SJCRH30 (cell line): Measurements from ENCODE around the gene PCDHGA7. TPM values are rescaled to one million over a fixed set of nuclear protein-coding genes. Genes with fewer than 3 reads are reported as not detected.
"Not testable (repeated sequence)": the region's sequence is repeated elsewhere in the genome, so short reads cannot be mapped to it uniquely, and the experiment has no call there.

Experiments
- DNase-seq, 2 experiments: peaks; one replicate each; pipeline ENCODE4 v3.0.0-alpha.2; 2015 to 2020
- H3K27ac ChIP-seq: fragments of 250-450 bp; sonication (Bioruptor Pico); 2 replicates; pipeline ENCODE4 v1.5.1; 2020; ENCODE audit warnings: mild to moderate bottlenecking, moderate library complexity
- H3K27me3 ChIP-seq: fragments of 250-450 bp; sonication (Bioruptor Pico); 2 replicates; pipeline ENCODE4 v1.5.1; 2020; ENCODE audit warnings: mild to moderate bottlenecking, moderate library complexity
- H3K36me3 ChIP-seq: fragments of 250-450 bp; sonication (Bioruptor Pico); 2 replicates; pipeline ENCODE4 v1.5.1; 2020; ENCODE audit warnings: mild to moderate bottlenecking, moderate library complexity
- H3K4me1 ChIP-seq: fragments of 250-450 bp; sonication (Bioruptor Pico); 2 replicates; pipeline ENCODE4 v1.5.1; 2020; ENCODE audit warnings: mild to moderate bottlenecking, moderate library complexity
- H3K4me3 ChIP-seq: fragments of 250-450 bp; sonication (Bioruptor Pico); 2 replicates; pipeline ENCODE4 v1.5.1; 2020; ENCODE audit warnings: mild to moderate bottlenecking, moderate library complexity
- H3K9me3 ChIP-seq: fragments of 250-450 bp; sonication (Bioruptor Pico); replicated peaks from 2 replicates; pipeline ENCODE4 v1.5.1; 2020; ENCODE audit warnings: mild to moderate bottlenecking, moderate library complexity
- total RNA-seq: library from RNA; depleted of rRNA; stranded (reverse); fragments of >200 nt; shearing (Covaris generic); gene quantifications from 2 replicates; pipeline ENCODE4 v1.2.3, GENCODE V29; 2014

PCDHGA7 gene
- total RNA-seq, 1 experiment from 2014 or later, result 4.7 TPM

DNA sequence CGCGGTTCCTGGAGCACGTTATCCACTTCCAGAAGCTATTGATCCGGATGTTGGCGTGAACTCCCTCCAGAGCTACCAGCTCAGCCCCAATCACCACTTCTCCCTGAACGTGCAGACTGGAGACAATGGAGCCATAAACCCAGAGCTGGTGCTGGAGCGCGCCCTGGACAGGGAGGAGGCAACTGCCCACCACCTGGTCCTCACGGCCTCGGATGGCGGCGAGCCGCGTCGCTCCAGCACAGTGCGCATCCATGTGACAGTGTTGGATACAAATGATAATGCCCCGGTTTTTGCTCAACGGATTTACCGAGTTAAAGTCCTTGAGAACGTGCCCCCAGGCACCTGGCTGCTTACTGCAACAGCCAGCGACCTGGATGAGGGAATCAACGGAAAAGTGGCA is 20.8 kb downstream of the PCDHGA7 start:
- no peaks in the 10 kb centered on the region for H3K27me3 ChIP-seq
- no peak overlapping the region for H3K27ac ChIP-seq
- H3K4me3 ChIP-seq, result no peak overlapping the region
- DNase-seq, result no peak
- no peaks in the 10 kb centered on the region for H3K4me1 ChIP-seq
- H3K36me3 ChIP-seq, result peaks cover 25% of the 10 kb centered on the region
- H3K9me3 ChIP-seq, result peaks cover 6% of the 10 kb centered on the region

DNA sequence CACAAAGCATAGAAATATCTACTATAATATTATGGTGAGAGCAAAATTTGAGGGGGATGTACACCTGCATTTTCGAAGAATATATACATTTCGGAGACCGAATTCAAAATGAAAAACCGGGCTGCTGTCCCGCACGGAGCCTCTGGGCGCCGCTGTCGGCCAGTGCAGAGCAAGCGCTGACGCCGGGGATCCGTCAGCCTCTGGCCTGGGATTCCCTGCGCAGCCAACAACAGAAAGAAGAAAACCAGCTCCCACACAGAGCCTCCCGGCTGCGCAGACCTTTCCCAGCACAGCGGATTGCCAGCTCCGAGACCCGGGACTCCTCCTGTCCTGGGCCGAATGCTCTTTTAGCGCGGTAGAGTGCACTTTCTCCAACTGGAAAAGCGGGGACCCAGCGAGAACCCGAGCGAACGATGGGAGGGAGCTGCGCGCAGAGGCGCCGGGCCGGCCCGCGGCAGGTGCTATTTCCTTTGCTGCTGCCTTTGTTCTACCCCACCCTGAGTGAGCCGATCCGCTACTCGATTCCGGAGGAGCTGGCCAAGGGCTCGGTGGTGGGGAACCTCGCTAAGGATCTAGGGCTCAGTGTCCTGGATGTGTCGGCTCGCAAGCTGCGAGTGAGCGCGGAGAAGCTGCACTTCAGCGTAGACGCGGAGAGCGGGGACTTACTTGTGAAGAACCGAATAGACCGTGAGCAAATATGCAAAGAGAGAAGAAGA is 25.4 kb downstream of the PCDHGA7 start, which contains the start of gene PCDHGB6:
Gene PCDHGB6 (plus strand): TSS at position 232 of the 716 bp plus-strand sequence. CDS start 182 bp downstream, at position 414.
- not testable (repeated sequence) for DNase-seq, H3K9me3 ChIP-seq, H3K27me3 ChIP-seq, H3K4me3 ChIP-seq, H3K4me1 ChIP-seq, H3K27ac ChIP-seq
- H3K36me3 ChIP-seq, result peaks cover 10% of the 10 kb centered on the region

DNA sequence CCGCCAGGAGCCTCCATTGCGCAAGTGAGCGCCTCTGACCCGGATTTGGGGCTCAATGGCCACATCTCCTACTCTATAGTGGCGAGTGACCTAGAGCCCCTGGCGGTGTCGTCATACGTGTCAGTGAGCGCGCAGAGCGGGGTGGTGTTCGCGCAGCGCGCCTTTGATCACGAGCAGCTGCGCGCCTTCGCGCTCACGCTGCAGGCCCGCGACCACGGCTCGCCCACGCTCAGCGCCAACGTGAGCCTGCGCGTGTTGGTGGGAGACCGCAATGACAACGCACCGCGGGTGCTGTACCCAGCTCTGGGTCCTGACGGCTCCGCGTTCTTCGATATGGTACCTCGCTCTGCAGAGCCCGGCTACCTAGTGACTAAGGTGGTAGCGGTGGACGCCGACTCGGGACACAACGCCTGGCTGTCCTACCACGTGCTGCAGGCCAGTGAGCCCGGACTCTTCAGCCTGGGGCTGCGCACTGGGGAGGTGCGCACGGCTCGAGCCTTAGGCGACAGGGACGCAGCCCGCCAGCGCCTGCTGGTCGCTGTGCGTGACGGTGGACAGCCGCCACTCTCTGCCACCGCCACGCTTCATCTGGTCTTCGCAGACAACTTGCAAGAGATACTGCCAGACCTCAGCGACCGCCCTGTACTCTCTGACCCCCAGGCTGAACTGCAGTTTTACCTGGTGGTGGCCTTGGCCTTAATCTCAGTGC is 27.2 kb downstream of the PCDHGA7 start:
- Histone ChIP-seq H3K4me3 (no peak overlapping the region), H3K9me3 (0 out of 2 replicates have a peak, but pooled peaks cover 5% of the 10 kb centered on the region), H3K4me1 (no peaks in the 10 kb centered on the region), H3K36me3 (peaks cover 16% of the 10 kb centered on the region), H3K27ac (no peak overlapping the region), H3K27me3 (no peaks in the 10 kb centered on the region)
- DNase-seq, result no peak

DNA sequence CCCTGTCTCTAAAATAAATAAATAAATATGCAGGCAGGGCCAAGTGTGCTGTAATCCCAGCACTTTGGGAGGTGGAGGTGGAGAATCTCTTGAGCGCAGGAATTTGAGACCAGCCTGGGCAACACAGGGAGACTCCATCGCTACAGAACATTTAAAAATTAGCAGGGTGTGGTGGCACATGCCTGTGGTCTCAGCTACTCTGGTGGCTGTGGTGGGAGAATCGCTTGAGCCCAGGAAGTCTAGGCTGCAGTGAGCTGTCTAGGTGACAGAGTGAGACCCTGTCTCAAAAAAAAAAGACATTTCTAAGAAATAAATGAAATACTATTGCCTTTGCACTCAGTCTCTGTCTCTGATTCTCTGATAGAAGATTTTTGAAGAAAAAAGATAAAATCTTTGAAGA is 29.0 kb downstream of the PCDHGA7 start:
- Histone ChIP-seq H3K4me3 (no peak overlapping the region), H3K36me3 (peaks cover 16% of the 10 kb centered on the region), H3K4me1 (no peaks in the 10 kb centered on the region), H3K9me3 (peaks cover 12% of the 10 kb centered on the region; the same call in 1 of the 2 replicates), H3K27ac (no peak overlapping the region), H3K27me3 (no peaks in the 10 kb centered on the region)
- DNase-seq, result no peak

DNA sequence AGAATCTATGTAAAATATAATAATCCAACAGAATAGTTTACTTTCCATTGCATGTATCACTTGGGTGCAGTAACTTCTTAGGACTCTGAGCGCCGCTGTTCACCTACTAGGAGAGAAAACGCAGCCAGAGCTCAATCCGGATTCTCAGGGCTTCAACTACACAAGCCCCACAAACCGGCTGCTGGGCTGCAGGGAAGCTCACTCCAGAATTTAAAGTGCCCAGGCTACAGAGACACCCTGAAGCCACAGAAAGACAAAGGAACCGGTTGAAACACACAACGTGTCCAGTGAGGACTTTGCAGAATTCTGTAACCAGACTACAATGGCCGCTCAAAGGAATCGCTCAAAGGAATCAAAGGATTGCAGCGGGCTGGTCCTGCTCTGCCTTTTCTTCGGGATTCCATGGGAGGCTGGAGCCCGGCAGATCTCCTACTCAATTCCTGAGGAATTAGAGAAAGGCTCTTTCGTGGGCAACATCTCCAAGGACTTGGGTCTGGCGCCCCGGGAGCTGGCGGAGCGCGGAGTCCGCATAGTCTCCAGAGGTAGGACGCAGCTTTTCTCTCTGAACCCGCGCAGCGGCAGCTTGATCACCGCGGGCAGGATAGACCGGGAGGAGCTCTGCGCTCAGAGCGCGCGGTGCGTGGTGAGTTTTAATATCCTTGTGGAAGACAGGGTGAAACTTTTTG is 30.5 kb downstream of the PCDHGA7 start, which contains the start of gene PCDHGA10:
Gene PCDHGA10 (plus strand): TSS at position 134 of the 686 bp plus-strand sequence. CDS start 189 bp downstream, at position 323.
- Histone ChIP-seq H3K4me3 (no peak within 1 kb of the TSS), H3K4me1 (no peaks in the 10 kb centered on the region), H3K27me3 (no peaks in the 10 kb centered on the region), H3K36me3 (peaks cover 19% of the 10 kb centered on the region), H3K9me3 (peaks cover 17% of the 10 kb centered on the region), H3K27ac (no peak within 1 kb of the TSS)
- peak in 1 of 2 experiments; percentile 4 for DNase-seq

DNA sequence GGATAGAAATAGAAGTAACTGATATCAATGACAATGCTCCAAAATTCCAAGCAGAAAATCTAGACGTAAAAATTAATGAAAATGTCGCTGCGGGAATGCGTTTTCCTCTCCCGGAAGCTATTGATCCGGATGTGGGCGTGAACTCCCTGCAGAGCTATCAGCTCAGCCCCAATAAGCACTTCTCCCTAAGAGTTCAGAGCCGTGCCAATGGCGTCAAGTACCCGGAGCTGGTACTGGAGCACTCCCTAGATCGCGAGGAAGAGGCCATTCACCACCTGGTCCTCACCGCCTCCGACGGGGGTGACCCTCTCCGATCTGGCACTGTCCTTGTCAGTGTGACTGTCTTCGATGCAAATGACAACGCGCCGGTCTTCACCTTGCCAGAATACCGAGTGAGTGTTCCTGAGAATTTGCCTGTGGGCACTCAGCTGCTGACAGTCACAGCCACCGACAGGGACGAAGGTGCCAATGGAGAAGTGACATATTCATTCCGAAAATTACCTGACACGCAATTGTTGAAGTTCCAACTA is 31.1 kb downstream of the PCDHGA7 start:
- H3K36me3 ChIP-seq, result peaks cover 19% of the 10 kb centered on the region
- no peaks in the 10 kb centered on the region for H3K27me3 ChIP-seq
- H3K27ac ChIP-seq, result no peak overlapping the region
- no peak for DNase-seq
- H3K4me3 ChIP-seq, result no peak overlapping the region
- peaks cover 17% of the 10 kb centered on the region for H3K9me3 ChIP-seq
- H3K4me1 ChIP-seq, result no peaks in the 10 kb centered on the region

DNA sequence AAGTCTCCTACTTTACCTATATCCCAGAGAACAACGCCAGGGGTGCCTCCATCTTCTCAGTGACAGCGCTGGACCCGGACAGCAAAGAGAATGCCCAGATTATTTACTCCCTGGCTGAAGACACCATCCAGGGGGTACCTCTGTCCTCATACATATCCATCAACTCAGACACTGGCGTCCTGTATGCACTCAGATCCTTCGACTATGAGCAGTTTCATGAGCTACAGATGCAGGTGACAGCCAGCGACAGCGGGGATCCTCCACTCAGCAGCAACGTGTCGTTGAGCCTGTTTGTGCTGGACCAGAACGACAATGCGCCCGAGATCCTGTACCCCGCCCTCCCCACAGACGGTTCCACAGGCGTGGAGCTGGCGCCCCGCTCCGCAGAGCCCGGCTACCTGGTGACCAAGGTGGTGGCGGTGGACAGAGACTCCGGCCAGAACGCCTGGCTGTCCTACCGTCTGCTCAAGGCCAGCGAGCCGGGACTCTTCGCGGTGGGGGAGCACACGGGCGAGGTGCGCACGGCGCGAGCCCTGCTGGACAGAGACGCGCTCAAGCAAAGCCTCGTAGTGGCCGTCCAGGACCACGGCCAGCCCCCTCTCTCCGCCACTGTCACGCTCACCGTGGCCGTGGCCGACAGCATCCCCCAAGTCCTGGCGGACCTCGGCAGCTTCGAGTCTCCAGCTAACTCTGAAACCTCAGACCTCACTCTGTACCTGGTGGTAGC is 32.2 kb downstream of the PCDHGA7 start:
- not testable (repeated sequence) for H3K4me3 ChIP-seq, H3K4me1 ChIP-seq, H3K27me3 ChIP-seq, DNase-seq, H3K27ac ChIP-seq
- Histone ChIP-seq H3K9me3 (peaks cover 17% of the 10 kb centered on the region), H3K36me3 (peaks cover 17% of the 10 kb centered on the region)

DNA sequence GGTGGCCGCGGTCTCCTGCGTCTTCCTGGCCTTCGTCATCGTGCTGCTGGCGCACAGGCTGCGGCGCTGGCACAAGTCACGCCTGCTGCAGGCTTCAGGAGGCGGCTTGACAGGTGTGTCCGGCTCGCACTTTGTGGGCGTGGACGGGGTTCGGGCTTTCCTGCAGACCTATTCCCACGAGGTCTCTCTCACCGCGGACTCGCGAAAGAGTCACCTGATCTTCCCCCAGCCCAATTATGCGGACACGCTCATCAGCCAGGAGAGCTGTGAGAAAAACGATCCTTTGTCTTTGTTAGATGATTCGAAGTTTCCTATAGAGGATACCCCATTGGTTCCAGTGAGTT is 32.7 kb downstream of the PCDHGA7 start:
- H3K27ac ChIP-seq, H3K4me1 ChIP-seq, H3K27me3 ChIP-seq, H3K4me3 ChIP-seq, DNase-seq: not testable (repeated sequence)
- Histone ChIP-seq H3K9me3 (peaks cover 17% of the 10 kb centered on the region), H3K36me3 (peaks cover 18% of the 10 kb centered on the region)

DNA sequence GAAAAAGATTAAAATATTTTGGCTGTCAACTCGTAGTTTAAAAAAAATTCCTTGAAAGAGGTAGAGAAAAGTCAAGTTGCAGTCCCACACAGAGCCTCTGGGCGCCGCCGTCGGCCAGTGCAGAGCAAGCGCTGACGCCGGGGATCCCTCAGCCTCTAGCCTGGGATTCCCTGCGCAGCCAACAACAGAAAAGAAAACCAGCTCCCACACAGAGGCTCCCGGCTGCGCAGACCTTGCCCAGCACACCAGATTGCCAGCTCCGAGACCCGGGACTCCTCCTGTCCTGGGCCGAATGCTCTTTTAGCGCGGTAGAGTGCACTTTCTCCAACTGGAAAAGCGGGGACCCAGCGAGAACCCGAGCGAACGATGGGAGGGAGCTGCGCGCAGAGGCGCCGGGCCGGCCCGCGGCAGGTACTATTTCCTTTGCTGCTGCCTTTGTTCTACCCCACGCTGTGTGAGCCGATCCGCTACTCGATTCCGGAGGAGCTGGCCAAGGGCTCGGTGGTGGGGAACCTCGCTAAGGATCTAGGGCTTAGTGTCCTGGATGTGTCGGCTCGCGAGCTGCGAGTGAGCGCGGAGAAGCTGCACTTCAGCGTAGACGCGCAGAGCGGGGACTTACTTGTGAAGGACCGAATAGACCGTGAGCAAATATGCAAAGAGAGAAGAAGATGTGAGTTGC is 35.1 kb downstream of the PCDHGA7 start, which contains the start of gene PCDHGB7:
Gene PCDHGB7 (plus strand): TSS at position 184 of the 679 bp plus-strand sequence. CDS start 183 bp downstream, at position 367.
- H3K4me1 ChIP-seq, H3K27ac ChIP-seq, H3K4me3 ChIP-seq, H3K27me3 ChIP-seq: not testable (repeated sequence)
- DNase-seq, result peak in 1 of 2 experiments; percentile 15
- Histone ChIP-seq H3K9me3 (peaks cover 16% of the 10 kb centered on the region), H3K36me3 (peaks cover 20% of the 10 kb centered on the region; the same call in 1 of the 2 replicates)

DNA sequence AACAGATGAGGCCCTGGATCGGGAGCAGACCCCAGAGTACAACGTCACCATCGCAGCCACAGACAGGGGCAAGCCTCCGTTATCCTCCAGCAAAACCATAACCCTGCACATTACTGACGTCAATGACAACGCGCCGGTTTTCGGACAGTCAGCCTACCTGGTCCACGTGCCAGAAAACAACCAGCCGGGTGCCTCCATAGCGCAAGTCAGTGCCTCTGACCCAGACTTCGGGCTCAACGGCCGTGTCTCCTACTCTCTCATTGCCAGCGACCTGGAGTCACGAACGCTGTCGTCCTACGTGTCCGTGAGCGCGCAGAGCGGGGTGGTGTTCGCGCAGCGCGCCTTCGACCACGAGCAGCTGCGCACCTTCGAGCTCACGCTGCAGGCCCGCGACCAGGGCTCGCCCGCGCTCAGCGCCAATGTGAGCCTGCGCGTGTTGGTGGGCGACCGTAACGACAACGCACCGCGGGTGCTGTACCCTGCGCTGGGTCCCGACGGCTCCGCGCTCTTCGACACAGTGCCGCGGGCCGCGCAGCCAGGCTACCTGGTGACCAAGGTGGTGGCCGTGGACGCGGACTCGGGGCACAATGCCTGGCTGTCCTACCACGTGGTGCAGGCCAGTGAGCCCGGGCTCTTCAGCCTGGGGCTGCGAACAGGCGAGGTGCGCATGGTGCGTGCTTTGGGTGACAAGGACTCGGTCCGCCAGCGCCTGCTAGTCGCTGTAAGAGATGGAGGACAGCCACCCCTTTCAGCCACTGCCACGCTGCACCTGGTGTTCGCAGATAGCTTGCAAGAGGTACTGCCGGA is 36.7 kb downstream of the PCDHGA7 start:
- H3K36me3 ChIP-seq, result peaks cover 17% of the 10 kb centered on the region; the same call in 1 of the 2 replicates
- H3K4me1 ChIP-seq, result no peaks in the 10 kb centered on the region
- no peaks in the 10 kb centered on the region for H3K27me3 ChIP-seq
- no peak for DNase-seq
- H3K4me3 ChIP-seq, result no peak overlapping the region
- H3K27ac ChIP-seq, result no peak overlapping the region
- H3K9me3 ChIP-seq, result peaks cover 16% of the 10 kb centered on the region

DNA sequence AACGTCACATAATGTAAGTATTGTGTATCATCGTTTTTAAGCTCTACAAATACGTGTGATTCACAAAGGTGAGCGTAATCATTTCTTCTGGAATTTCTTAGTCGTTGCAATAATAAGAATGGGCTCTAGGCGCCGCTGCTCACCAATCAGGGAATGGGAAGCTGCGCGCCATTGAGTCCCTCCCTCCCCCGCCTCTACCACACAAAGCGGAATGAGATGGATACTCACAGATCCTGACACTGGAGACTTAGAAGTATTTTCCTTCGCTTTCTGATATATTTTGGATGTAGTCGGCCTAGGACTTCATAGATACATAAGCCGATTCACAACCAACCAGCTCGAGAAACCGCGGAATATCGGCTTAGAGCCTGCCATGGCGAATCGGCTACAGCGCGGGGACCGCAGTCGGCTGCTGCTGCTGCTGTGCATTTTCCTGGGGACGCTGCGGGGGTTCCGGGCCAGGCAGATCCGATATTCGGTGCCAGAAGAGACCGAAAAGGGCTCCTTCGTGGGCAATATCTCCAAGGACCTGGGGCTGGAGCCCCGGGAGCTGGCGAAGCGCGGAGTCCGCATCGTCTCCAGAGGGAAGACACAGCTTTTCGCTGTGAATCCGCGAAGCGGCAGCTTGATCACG is 38.4 kb downstream of the PCDHGA7 start, which contains the start of gene PCDHGA11:
Gene PCDHGA11 (plus strand): TSS at position 197 of the 634 bp plus-strand sequence. CDS start 177 bp downstream, at position 374.
- peaks cover 12% of the 10 kb centered on the region for H3K9me3 ChIP-seq
- no peak within 1 kb of the TSS for H3K4me3 ChIP-seq
- no peaks in the 10 kb centered on the region for H3K27me3 ChIP-seq
- H3K36me3 ChIP-seq, result peaks cover 18% of the 10 kb centered on the region
- no peak within 1 kb of the TSS for H3K27ac ChIP-seq
- H3K4me1 ChIP-seq, result no peaks in the 10 kb centered on the region
- DNase-seq, result peak in 1 of 2 experiments; percentile 4

DNA sequence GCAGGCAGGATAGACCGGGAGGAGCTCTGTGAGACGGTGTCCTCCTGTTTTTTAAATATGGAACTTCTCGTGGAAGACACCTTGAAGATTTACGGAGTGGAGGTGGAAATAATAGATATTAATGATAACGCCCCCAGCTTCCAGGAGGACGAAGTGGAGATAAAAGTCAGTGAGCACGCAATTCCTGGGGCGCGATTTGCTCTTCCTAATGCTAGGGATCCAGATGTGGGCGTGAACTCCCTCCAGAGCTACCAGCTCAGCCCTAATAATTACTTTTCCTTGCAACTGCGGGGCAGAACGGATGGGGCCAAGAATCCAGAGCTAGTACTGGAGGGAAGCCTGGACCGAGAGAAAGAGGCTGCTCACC is 38.9 kb downstream of the PCDHGA7 start:
- peaks cover 9% of the 10 kb centered on the region for H3K9me3 ChIP-seq
- H3K27ac ChIP-seq, result no peak overlapping the region
- no peaks in the 10 kb centered on the region for H3K27me3 ChIP-seq
- no peaks in the 10 kb centered on the region for H3K4me1 ChIP-seq
- H3K4me3 ChIP-seq, result no peak overlapping the region
- H3K36me3 ChIP-seq, result peaks cover 18% of the 10 kb centered on the region
- no peak for DNase-seq
